HUES48 (cell line): ENCODE results near the gene SCN3B.
"Not testable (repeated sequence)": the region's sequence is repeated elsewhere in the genome, so short reads cannot be mapped to it uniquely, and the experiment has no call there.

Experiments used
- H3K27ac ChIP-seq: one replicate; pipeline ENCODE4 v1.7.0; 2013; ENCODE audit warnings: low read depth, low read length, inconsistent platforms
- H3K27me3 ChIP-seq: 2 replicates; pipeline ENCODE4 v1.6.1; 2013; ENCODE audit warnings: mild to moderate bottlenecking, low read length; ENCODE audit not compliant: control insufficient read depth, insufficient read depth
- H3K36me3 ChIP-seq: 2 replicates; pipeline ENCODE4 v1.6.1; 2013; ENCODE audit warnings: low read length; ENCODE audit not compliant: control insufficient read depth, insufficient read depth
- H3K4me1 ChIP-seq: 2 replicates; pipeline ENCODE4 v1.6.1; 2013; ENCODE audit warnings: mild to moderate bottlenecking, low read length; ENCODE audit not compliant: control insufficient read depth, insufficient read depth
- H3K4me3 ChIP-seq: 2 replicates; pipeline ENCODE4 v1.5.1; 2013; ENCODE audit warnings: mild to moderate bottlenecking, low read depth, low read length
- H3K9ac ChIP-seq: 2 replicates; pipeline ENCODE4 v1.6.1; 2013; ENCODE audit warnings: mild to moderate bottlenecking, low read depth, low read length, moderate library complexity
- H3K9me3 ChIP-seq: 2 replicates; pipeline ENCODE4 v1.6.1; 2013; ENCODE audit warnings: low read length; ENCODE audit not compliant: control insufficient read depth, insufficient read depth

Gene SCN3B

GRCh38 chr11:123683428-123684170, 29.2 kb upstream of the SCN3B start:
- Histone ChIP-seq H3K4me1 (no peaks in the 10 kb centered on the region), H3K27ac (no peak overlapping the region), H3K36me3 (no peaks in the 10 kb centered on the region), H3K9ac (no peak overlapping the region), H3K4me3 (no peak overlapping the region), H3K27me3 (no peaks in the 10 kb centered on the region), H3K9me3 (no peaks in the 10 kb centered on the region)

GRCh38 chr11:123682696-123683410, 28.4 kb upstream of the SCN3B start:
- no peak overlapping the region for H3K9ac ChIP-seq
- no peaks in the 10 kb centered on the region for H3K36me3 ChIP-seq
- H3K27me3 ChIP-seq, result no peaks in the 10 kb centered on the region
- H3K4me1 ChIP-seq, result no peaks in the 10 kb centered on the region
- no peak overlapping the region for H3K27ac ChIP-seq
- H3K9me3 ChIP-seq, result no peaks in the 10 kb centered on the region
- no peak overlapping the region for H3K4me3 ChIP-seq

GRCh38 chr11:123681030-123681429, 26.6 kb upstream of the SCN3B start:
- H3K27me3 ChIP-seq, result no peaks in the 10 kb centered on the region
- no peak overlapping the region for H3K4me3 ChIP-seq
- no peaks in the 10 kb centered on the region for H3K9me3 ChIP-seq
- no peak overlapping the region for H3K9ac ChIP-seq
- H3K36me3 ChIP-seq, result no peaks in the 10 kb centered on the region
- no peak overlapping the region for H3K27ac ChIP-seq
- no peaks in the 10 kb centered on the region for H3K4me1 ChIP-seq

GRCh38 chr11:123678246-123678645, 23.8 kb upstream of the SCN3B start:
- H3K27me3 ChIP-seq, result no peaks in the 10 kb centered on the region
- H3K4me3 ChIP-seq, result no peak overlapping the region
- H3K27ac ChIP-seq, result no peak overlapping the region
- no peaks in the 10 kb centered on the region for H3K36me3 ChIP-seq
- H3K9me3 ChIP-seq, result no peaks in the 10 kb centered on the region
- no peaks in the 10 kb centered on the region for H3K4me1 ChIP-seq
- H3K9ac ChIP-seq, result no peak overlapping the region

- Histone ChIP-seq H3K4me3 (no peak overlapping the region), H3K9ac (no peak overlapping the region), H3K27me3 (no peaks in the 10 kb centered on the region), H3K4me1 (no peaks in the 10 kb centered on the region), H3K27ac (no peak overlapping the region), H3K9me3 (no peaks in the 10 kb centered on the region), H3K36me3 (no peaks in the 10 kb centered on the region)
Measured at GRCh38 chr11:123677510-123677909, 23.1 kb upstream of the SCN3B start.

GRCh38 chr11:123674297-123674696, 19.9 kb upstream of the SCN3B start:
- no peak overlapping the region for H3K4me3 ChIP-seq
- peaks cover 2% of the 10 kb centered on the region; the same call in 1 of the 2 replicates for H3K4me1 ChIP-seq
- no peaks in the 10 kb centered on the region for H3K36me3 ChIP-seq
- H3K27ac ChIP-seq, result no peak overlapping the region
- no peak overlapping the region for H3K9ac ChIP-seq
- H3K9me3 ChIP-seq, result no peaks in the 10 kb centered on the region
- H3K27me3 ChIP-seq, result no peaks in the 10 kb centered on the region

GRCh38 chr11:123672568-123672967, 18.1 kb upstream of the SCN3B start:
- no peak overlapping the region for H3K27ac ChIP-seq
- no peaks in the 10 kb centered on the region for H3K36me3 ChIP-seq
- H3K27me3 ChIP-seq, result no peaks in the 10 kb centered on the region

GRCh38 chr11:123671534-123671933, 17.1 kb upstream of the SCN3B start:
- no peaks in the 10 kb centered on the region for H3K9me3 ChIP-seq
- H3K9ac ChIP-seq, result no peak overlapping the region
- no peaks in the 10 kb centered on the region for H3K36me3 ChIP-seq
- no peak overlapping the region for H3K4me3 ChIP-seq
- H3K4me1 ChIP-seq, result peaks cover 2% of the 10 kb centered on the region; the same call in 1 of the 2 replicates
- H3K27me3 ChIP-seq, result no peaks in the 10 kb centered on the region
- no peak overlapping the region for H3K27ac ChIP-seq

More at GRCh38 chr11:123672568-123672967, 18.1 kb upstream of the SCN3B start:
- H3K9me3 ChIP-seq, result no peaks in the 10 kb centered on the region
- no peak overlapping the region for H3K4me3 ChIP-seq
- peaks cover 2% of the 10 kb centered on the region; the same call in 1 of the 2 replicates for H3K4me1 ChIP-seq
- H3K9ac ChIP-seq, result no peak overlapping the region

- H3K27me3 ChIP-seq, result no peaks in the 10 kb centered on the region
- H3K4me1 ChIP-seq, result peaks cover 2% of the 10 kb centered on the region; the same call in 1 of the 2 replicates
- no peak overlapping the region for H3K27ac ChIP-seq
- H3K36me3 ChIP-seq, result no peaks in the 10 kb centered on the region
- no peaks in the 10 kb centered on the region for H3K9me3 ChIP-seq
- H3K4me3 ChIP-seq, result no peak overlapping the region
- H3K9ac ChIP-seq, result no peak overlapping the region
Measured at GRCh38 chr11:123670081-123670480, 15.7 kb upstream of the SCN3B start.

- H3K4me3 ChIP-seq, result no peak overlapping the region
- H3K4me1 ChIP-seq, result no peaks in the 10 kb centered on the region
- no peaks in the 10 kb centered on the region for H3K9me3 ChIP-seq
- H3K27me3 ChIP-seq, result no peaks in the 10 kb centered on the region
- H3K36me3 ChIP-seq, result no peaks in the 10 kb centered on the region
- H3K9ac ChIP-seq, result no peak overlapping the region
- no peak overlapping the region for H3K27ac ChIP-seq
Measured at GRCh38 chr11:123665306-123665705, 10.9 kb upstream of the SCN3B start.

GRCh38 chr11:123659965-123660364, 5.5 kb upstream of the SCN3B start:
- H3K27ac ChIP-seq, H3K36me3 ChIP-seq, H3K4me1 ChIP-seq, H3K9ac ChIP-seq, H3K4me3 ChIP-seq, H3K9me3 ChIP-seq: not testable (repeated sequence)
- peaks cover 19% of the 10 kb centered on the region for H3K27me3 ChIP-seq
